Superior temporal gyrus (tissue), 1 donor: ENCODE data around the gene ECHS1.
A peak's percentile ranks its signal among the peaks of the same experiment; 100 is the strongest.
"Not testable (repeated sequence)": the region's sequence is repeated elsewhere in the genome, so short reads cannot be mapped to it uniquely, and the experiment has no call there.

ENCODE experiments used
- DNase-seq: peaks from one replicate; pipeline ENCODE4 v3.0.0-alpha.2; 2016; ENCODE audit errors: extremely low spot score

The ECHS1 gene

GRCh38 chr10:133378251-133379096, 5.3 kb upstream of the ECHS1 start:
- peak; percentile 77 for DNase-seq

DNA sequence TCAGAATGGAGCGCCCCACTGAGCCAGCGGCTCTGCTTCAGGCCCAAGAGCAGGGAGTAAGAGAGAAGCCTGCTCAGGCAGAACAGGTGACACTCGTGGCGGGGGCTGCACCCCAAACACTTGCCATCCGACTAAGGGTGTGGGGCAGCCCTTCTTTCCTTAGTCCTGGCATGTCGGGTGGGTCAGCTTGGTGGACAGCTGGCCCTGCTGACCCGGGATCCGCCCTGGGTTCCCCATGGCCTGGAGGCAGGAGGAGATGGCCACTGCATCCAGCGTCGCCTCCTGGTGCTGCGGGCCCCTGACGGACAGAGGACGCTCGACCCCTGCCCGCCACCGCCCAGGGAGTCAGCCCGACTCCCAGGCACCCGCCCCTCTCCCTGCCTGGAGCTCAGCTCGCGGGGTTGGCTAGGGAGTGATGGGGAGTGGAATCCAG, 4.7 kb upstream of the ECHS1 start:
- DNase-seq: no peak

GRCh38 chr10:133377025-133377817, 4.1 kb upstream of the ECHS1 start:
- DNase-seq: no peak

DNA sequence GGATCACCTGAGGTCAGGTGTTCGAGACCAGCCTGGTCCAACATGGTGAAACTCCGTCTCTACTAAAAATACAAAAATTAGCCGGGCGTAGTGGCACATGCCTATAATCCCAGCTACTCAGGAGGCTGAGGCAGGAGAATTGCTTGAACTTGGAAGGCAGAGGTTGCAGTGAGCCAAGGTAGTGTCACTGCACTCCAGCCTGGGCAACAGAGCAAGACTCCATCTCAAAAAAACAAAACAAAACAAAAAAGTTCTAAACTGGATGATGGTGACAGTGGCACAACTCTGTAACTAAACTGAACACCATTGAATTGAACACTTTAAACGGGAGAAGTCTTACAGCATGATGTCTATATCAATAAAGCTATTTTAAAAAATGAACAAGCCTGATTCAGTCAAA, 3.0 kb upstream of the ECHS1 start:
- DNase-seq: not testable (repeated sequence)

DNA sequence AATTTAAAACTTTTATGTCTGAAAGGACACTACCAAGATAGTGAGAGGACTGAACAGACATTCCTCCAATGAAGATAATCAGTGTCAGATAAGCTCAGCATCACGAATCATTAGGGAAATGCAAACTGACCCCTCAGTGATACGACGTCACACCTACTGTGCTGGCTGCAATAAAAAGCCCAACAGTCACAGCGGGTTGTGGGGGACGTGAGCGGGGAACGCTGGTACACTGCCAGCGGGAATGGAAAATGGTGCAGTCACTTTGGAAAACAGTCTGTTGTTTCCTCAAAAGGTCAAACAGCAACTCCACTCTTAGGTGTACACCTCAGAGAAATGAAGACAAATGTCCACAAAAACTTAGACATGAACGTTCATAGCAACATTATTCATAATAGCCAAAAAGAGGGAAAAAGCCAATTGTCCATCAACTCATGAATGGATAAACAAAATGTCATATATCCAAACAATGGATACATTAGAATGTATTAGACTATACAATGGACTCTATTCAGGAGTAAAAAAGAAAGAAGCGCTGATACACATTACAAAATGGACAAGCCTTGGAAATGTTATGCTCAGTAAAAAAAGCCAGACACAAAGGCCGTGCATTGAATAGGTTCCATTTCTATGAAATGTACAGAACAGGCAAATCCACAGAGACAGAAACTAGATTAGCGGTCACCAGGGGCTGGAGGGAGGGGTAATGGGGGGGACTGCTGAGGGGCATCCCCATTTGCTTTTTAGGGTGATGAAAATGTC, 2.4 kb upstream of the ECHS1 start:
- peak; percentile 67 for DNase-seq

- DNase-seq: no peak
Observed at GRCh38 chr10:133372507-133372906, 647 bp downstream of the ECHS1 start.

- no peak for DNase-seq
Observed at GRCh38 chr10:133370030-133370786, 2.9 kb downstream of the ECHS1 start.

GRCh38 chr10:133368153-133368552, 5.0 kb downstream of the ECHS1 start:
- DNase-seq: no peak

GRCh38 chr10:133367461-133367860, 5.7 kb downstream of the ECHS1 start:
- DNase-seq: not testable (repeated sequence)

DNA sequence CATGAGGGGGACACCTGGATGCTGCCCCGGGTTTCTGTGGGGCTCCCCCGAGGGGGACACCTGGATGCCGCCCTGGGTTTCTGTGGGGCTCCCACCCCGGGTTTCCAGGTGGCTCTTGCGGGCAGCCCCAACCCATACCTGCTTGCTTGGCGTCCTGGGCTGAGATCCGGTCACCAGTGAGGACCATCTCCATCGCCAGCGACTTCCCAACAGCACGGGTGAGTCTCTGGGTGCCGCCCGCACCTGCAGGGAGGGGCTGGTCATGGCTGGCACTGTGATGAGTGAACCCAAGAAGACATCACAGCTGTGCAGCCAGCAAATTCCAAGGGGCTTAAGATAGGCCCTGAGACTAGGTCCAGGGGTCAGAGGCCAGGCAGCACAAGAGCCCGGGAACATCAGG, 6.4 kb downstream of the ECHS1 start:
- no peak for DNase-seq

DNA sequence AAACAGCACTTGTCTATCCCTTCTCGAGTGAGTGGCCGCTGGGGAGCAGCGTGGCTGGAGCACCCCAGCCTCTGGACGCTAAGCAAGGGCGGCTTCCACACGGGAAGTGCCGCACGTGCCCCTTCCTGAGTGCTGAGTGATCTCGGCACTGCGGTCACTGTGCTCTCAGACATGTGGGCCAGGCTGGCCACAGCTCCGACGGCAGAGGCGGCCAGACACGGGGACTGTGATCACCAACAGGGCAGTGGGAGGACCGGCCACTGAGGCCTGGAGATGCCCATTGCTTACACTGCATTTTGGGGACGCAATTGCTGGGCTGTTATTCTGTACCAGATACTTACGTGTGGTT, 7.0 kb downstream of the ECHS1 start:
- no peak for DNase-seq

DNA sequence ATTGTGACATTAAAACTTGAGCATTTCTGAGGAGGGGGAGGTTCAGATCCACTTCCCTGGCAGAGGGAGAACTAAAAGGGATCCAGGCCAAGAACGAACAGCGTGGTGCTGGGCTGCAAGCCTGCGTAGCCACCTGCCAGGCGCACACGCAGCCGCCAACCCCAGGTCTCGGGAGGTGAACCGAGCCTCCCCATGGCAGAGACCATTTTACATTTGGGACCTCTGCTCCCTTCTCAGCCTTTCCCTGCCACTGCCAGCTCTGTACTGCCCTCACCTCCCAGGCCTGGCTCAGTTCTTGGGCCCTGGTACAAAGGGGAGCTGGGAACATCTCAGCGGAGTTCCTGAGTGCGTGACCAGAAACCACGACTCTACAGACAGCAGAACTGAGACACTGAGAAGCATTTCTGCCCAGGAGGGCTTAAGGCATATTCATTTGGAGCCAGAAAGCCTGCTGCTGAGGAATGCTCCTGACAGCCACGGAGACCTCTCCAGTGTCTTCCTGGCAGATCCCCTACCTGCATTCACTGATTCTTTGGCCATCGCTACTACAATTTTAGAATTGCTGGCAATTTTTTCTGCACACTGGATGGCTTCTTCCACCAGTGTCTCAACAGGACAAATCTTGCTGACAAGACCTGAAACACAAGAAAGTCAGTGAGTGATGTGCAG, 7.6 kb downstream of the ECHS1 start:
- DNase-seq: no peak

- no peak for DNase-seq
Observed at GRCh38 chr10:133364645-133365431, 8.3 kb downstream of the ECHS1 start.

- no peak for DNase-seq
Observed at GRCh38 chr10:133362846-133363245, 10.3 kb downstream of the ECHS1 start.

GRCh38 chr10:133361773-133362441, 11.2 kb downstream of the ECHS1 start:
- no peak for DNase-seq

- no peak for DNase-seq
Observed at GRCh38 chr10:133361227-133361626, 11.9 kb downstream of the ECHS1 start.

GRCh38 chr10:133359972-133360610, 13.1 kb downstream of the ECHS1 start:
- DNase-seq: no peak

DNA sequence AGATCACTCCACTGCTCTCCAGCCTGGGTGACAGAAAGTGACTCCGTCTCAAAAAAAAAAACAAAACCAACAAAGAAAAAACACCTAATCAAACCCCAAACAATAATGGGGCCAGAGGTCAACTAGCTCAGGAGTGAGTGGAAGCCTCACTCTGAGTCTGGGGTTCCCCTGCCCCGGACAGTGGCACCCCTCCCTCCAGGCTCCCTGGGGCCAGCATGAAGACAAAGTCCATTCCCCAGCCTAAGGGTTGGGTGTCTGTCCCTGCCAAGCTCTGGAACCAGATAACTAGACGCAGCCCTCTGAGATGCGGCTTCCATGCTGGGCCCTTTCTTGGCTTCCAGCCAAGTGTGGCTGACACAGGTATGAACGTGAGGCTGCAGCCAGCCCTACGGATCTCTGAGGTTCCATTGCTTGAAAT, 13.6 kb downstream of the ECHS1 start:
- DNase-seq: no peak

- no peak for DNase-seq
Observed at GRCh38 chr10:133358925-133359310, 14.2 kb downstream of the ECHS1 start.
